MCF 10A (cell line): ENCODE data around the gene GIPC2. TPM values are rescaled to one million over a fixed set of nuclear protein-coding genes. Genes with fewer than 3 reads are reported as not detected.
A peak's percentile ranks its signal among the peaks of the same experiment; 100 is the strongest.

Experiments used
- BruUV-seq: library from RNA; stranded (reverse); fragments of 400-500 nt; replicated peaks from 2 replicates; lab custom pipeline; 2021; lab: Mats Ljungman, UMichigan
- CTCF ChIA-PET: fragments of 300-600 bp; sonication (Branson Sonifier 250); formaldehyde crosslinking; extraction: SDS; loops from one replicate; lab custom pipeline; 2021; ENCODE audit warnings: antibody characterized with exemption, inconsistent platforms; lab: Yijun Ruan, JAX
- POLR2A ChIA-PET: fragments of 300-600, 350-650 bp; sonication (Branson Sonifier 250); formaldehyde crosslinking; extraction: SDS; loops from one replicate; lab custom pipeline; 2020; ENCODE audit warnings: antibody characterized with exemption, inconsistent platforms; lab: Yijun Ruan, JAX
- DNase-seq: peaks from one replicate; pipeline ENCODE4 v3.0.0-alpha.2; 2018; ENCODE audit not compliant: unreplicated experiment
- H3K27ac Mint-ChIP-seq: one replicate; pipeline ENCODE4 v1.8.0; 2022; ENCODE audit warnings: mild to moderate bottlenecking, low read depth, mixed read lengths; ENCODE audit not compliant: unreplicated experiment
- H3K27me3 Mint-ChIP-seq: one replicate; pipeline ENCODE4 v1.8.0; 2022; ENCODE audit warnings: mixed read lengths; ENCODE audit not compliant: insufficient read depth, unreplicated experiment
- H3K36me3 Mint-ChIP-seq: one replicate; pipeline ENCODE4 v1.8.0; 2022; ENCODE audit warnings: mild to moderate bottlenecking, moderate library complexity, mixed read lengths; ENCODE audit not compliant: insufficient read depth, unreplicated experiment
- H3K4me1 Mint-ChIP-seq: one replicate; pipeline ENCODE4 v1.8.0; 2022; ENCODE audit warnings: mixed read lengths; ENCODE audit not compliant: insufficient read depth, unreplicated experiment
- H3K4me3 Mint-ChIP-seq: one replicate; pipeline ENCODE4 v1.8.0; 2022; ENCODE audit warnings: mild to moderate bottlenecking, moderate library complexity, mixed read lengths; ENCODE audit not compliant: unreplicated experiment
- H3K9me3 Mint-ChIP-seq: one replicate; pipeline ENCODE4 v1.8.0; 2022; ENCODE audit warnings: mixed read lengths; ENCODE audit not compliant: unreplicated experiment
- CTCF ChIP-seq: fragments of 200-600 bp; IDR thresholded peaks from one replicate; pipeline ENCODE4 v1.8.0; 2022; ENCODE audit warnings: antibody characterized with exemption, mild to moderate bottlenecking; ENCODE audit not compliant: unreplicated experiment
- intact Hi-C: fragments of 100-400 bp; cut with micrococcal nuclease; formaldehyde crosslinking; loops from 2 replicates; pipeline ENCODE4 v1.14.1; 2022
- total RNA-seq: library from RNA; stranded (reverse); gene quantifications from 2 replicates; pipeline ENCODE4 v1.2.3, GENCODE V29; 2022

Gene GIPC2
- total RNA-seq, 1 experiment from 2014 or later = 0.07 TPM

GRCh38 chr1:78036450-78036849, 9.3 kb upstream of the GIPC2 start:
- intact Hi-C loops = no loop called here
- H3K27me3 Mint-ChIP-seq = no peaks in the 10 kb centered on the region
- ChIA-PET CTCF (no interaction called here), POLR2A (interaction anchor here (1.0 to 1.5 kb wide), 2 partner anchors 9 to 58 kb away, joined by 3 to 4 read pairs; partner anchors contain the start of gene FUBP1)
- H3K27ac Mint-ChIP-seq = no peak overlapping the region
- peaks cover 32% of the 10 kb centered on the region for H3K4me1 Mint-ChIP-seq
- DNase-seq = no peak
- no TSS peak for BruUV-seq
- H3K9me3 Mint-ChIP-seq = no peaks in the 10 kb centered on the region
- no peak overlapping the region for H3K4me3 Mint-ChIP-seq
- no peaks in the 10 kb centered on the region for H3K36me3 Mint-ChIP-seq
- no peak for TF ChIP-seq CTCF

DNA sequence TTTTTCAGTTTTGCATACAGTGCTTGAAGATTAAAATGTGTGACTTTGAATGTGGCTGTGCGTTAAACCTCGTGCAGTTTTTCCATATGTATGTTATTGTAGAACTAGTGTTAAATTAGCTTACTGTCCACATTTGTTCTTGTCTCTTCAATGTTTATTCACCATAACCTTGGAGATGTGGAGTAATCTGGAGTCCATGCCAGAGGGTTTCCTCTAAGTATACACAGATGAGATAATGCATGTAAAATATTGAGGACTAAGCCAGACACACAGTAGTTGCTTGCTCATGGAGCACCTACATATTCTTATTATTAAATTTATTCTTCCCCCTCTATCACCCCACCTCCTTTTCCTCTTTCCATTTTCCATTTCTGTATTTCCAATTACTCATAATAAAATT, 7.7 kb upstream of the GIPC2 start:
- peaks cover 29% of the 10 kb centered on the region for H3K4me1 Mint-ChIP-seq
- no peaks in the 10 kb centered on the region for H3K36me3 Mint-ChIP-seq
- no peak overlapping the region for H3K4me3 Mint-ChIP-seq
- no peaks in the 10 kb centered on the region for H3K9me3 Mint-ChIP-seq
- no TSS peak for BruUV-seq
- intact Hi-C loops = no loop called here
- ChIA-PET POLR2A (interaction anchor here (0.6 to 1.3 kb wide), 8 partner anchors 9 to 1699 kb away, joined by 3 to 5 read pairs (median 4); partner anchors contain the start of gene DNAJB4), CTCF (interaction anchor here (0.6 to 1.3 kb wide), 3 partner anchors 34 to 84 kb away, joined by 3 to 5 read pairs (median 4); partner anchors contain the start of gene DNAJB4)
- peak; percentile 31 for DNase-seq
- peak overlapping the region; percentile 52 for H3K27ac Mint-ChIP-seq
- no peak for TF ChIP-seq CTCF
- no peaks in the 10 kb centered on the region for H3K27me3 Mint-ChIP-seq

DNA sequence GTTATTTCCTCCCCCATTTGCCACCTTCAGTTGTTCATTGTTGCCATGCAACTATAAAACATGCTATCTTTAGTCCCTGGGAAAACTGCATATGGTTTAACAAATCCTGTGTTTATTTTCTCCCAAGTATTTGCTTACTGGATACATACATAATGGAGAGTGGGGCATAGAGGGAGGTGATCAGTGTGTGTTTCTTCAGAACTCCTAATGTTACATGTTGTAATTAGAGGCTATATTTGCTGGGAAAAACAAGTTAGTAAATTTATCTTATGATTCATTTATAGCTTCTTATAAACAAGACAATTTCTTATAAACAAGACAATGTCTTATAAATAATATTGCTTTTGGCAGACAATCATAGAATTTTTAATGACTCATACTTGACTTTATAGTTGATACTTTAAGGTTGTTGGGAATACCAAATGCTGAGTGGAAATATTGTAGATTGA, 7.3 kb upstream of the GIPC2 start:
- H3K4me1 Mint-ChIP-seq = peaks cover 26% of the 10 kb centered on the region
- H3K4me3 Mint-ChIP-seq = no peak overlapping the region
- BruUV-seq = TSS peak; percentile 74
- intact Hi-C loops = no loop called here
- H3K36me3 Mint-ChIP-seq = no peaks in the 10 kb centered on the region
- DNase-seq = peak; percentile 67
- H3K27me3 Mint-ChIP-seq = no peaks in the 10 kb centered on the region
- H3K27ac Mint-ChIP-seq = peak overlapping the region; percentile 52
- ChIA-PET POLR2A (interaction anchor here (0.6 to 1.3 kb wide), 7 partner anchors 9 to 1700 kb away, joined by 3 to 5 read pairs (median 3); partner anchors contain the start of gene DNAJB4), CTCF (interaction anchor here (1.2 kb wide), 1 partner anchor 75 kb away, joined by 5 read pairs; no protein-coding TSS in a partner anchor)
- no peaks in the 10 kb centered on the region for H3K9me3 Mint-ChIP-seq
- TF ChIP-seq CTCF = no peak

- no peak for DNase-seq
- Mint-ChIP-seq H3K27me3 (no peaks in the 10 kb centered on the region), H3K36me3 (peaks cover 4% of the 10 kb centered on the region), H3K4me3 (no peak overlapping the region), H3K4me1 (peaks cover 15% of the 10 kb centered on the region), H3K9me3 (no peaks in the 10 kb centered on the region), H3K27ac (peak overlapping the region; percentile 29)
- BruUV-seq = no TSS peak
- POLR2A ChIA-PET = interaction anchor here (1.1 kb wide), 1 partner anchor 8 kb away, joined by 3 read pairs; no protein-coding TSS in a partner anchor
- intact Hi-C loops = no loop called here
- TF ChIP-seq CTCF = no peak
- CTCF ChIA-PET = no interaction called here
Observed at GRCh38 chr1:78040484-78041089, 5.2 kb upstream of the GIPC2 start.
